GM23338 (cell line): Measurements from ENCODE around the gene DTNB. TPM values are rescaled to one million over a fixed set of nuclear protein-coding genes. Genes with fewer than 3 reads are reported as not detected.

Experiments used
- ATAC-seq: fragments of 200-7000 bp; cut with Tn5 transposase; 3 replicates; pipeline ENCODE4 v1.9.1; 2020
- DNase-seq: peaks from one replicate; pipeline ENCODE4 v3.0.0-alpha.2; 2015; ENCODE audit warnings: low spot score
- H2AFZ ChIP-seq: fragments of 200-600 bp; sonication (generic); 2 replicates; pipeline ENCODE4 v1.8.0; 2016; ENCODE audit warnings: antibody characterized with exemption, mild to moderate bottlenecking, moderate library complexity
- H3F3A ChIP-seq: fragments of 200-600 bp; sonication (generic); replicated peaks from 2 replicates; pipeline ENCODE4 v1.8.0; 2017; ENCODE audit warnings: antibody characterized with exemption, mixed run types, low read depth
- H3K27ac ChIP-seq: fragments of 200-600 bp; sonication (generic); 2 replicates; pipeline ENCODE4 v1.6.1; 2016; ENCODE audit warnings: low read depth
- H3K27me3 ChIP-seq: fragments of 200-600 bp; sonication (generic); 2 replicates; pipeline ENCODE4 v1.8.0; 2016; ENCODE audit warnings: mild to moderate bottlenecking, mixed run types, moderate library complexity; ENCODE audit not compliant: insufficient read depth
- H3K36me3 ChIP-seq: fragments of 200-600 bp; sonication (generic); 2 replicates; pipeline ENCODE4 v1.8.0; 2016; ENCODE audit warnings: mild to moderate bottlenecking; ENCODE audit not compliant: insufficient read depth
- H3K4me1 ChIP-seq: fragments of 200-600 bp; sonication (generic); 2 replicates; pipeline ENCODE4 v1.8.0; 2016; ENCODE audit warnings: mild to moderate bottlenecking, moderate library complexity; ENCODE audit not compliant: insufficient read depth
- H3K4me2 ChIP-seq: fragments of 200-600 bp; sonication (generic); 2 replicates; pipeline ENCODE4 v1.7.1; 2017; ENCODE audit warnings: mixed run types
- H3K4me3 ChIP-seq: fragments of 200-600 bp; sonication (generic); 2 replicates; pipeline ENCODE4 v1.6.1; 2016; ENCODE audit warnings: mixed run types
- H3K79me2 ChIP-seq: fragments of 200-600 bp; sonication (generic); replicated peaks from 2 replicates; pipeline ENCODE4 v1.8.0; 2017; ENCODE audit warnings: mild to moderate bottlenecking; ENCODE audit not compliant: insufficient read depth
- H3K9me2 ChIP-seq: fragments of 200-600 bp; sonication (generic); 2 replicates; pipeline ENCODE4 v1.8.0; 2017; ENCODE audit not compliant: insufficient read depth
- H4K20me1 ChIP-seq: fragments of 200-600 bp; sonication (generic); replicated peaks from 2 replicates; pipeline ENCODE4 v1.8.0; 2017; ENCODE audit warnings: mild to moderate bottlenecking; ENCODE audit not compliant: insufficient read depth
- H3K27ac Mint-ChIP-seq: 2 replicates; pipeline ENCODE4 v1.8.0; 2020; ENCODE audit warnings: inconsistent platforms, mild to moderate bottlenecking, moderate library complexity, mixed read lengths
- H3K27me3 Mint-ChIP-seq: 3 replicates; pipeline ENCODE4 v1.8.0; 2022; ENCODE audit warnings: low read depth, mild to moderate bottlenecking, moderate library complexity, mixed read lengths, inconsistent platforms; ENCODE audit not compliant: insufficient read depth, poor library complexity
- H3K36me3 Mint-ChIP-seq: 3 replicates; pipeline ENCODE4 v1.8.0; 2021; ENCODE audit warnings: low read depth, mild to moderate bottlenecking, inconsistent platforms, moderate library complexity, mixed read lengths
- H3K4me1 Mint-ChIP-seq: 3 replicates; pipeline ENCODE4 v1.8.0; 2020; ENCODE audit warnings: mild to moderate bottlenecking, inconsistent platforms, mixed read lengths
- H3K4me3 Mint-ChIP-seq: 3 replicates; pipeline ENCODE4 v1.8.0; 2021; ENCODE audit warnings: moderate library complexity, mild to moderate bottlenecking, inconsistent platforms, mixed read lengths
- H3K9me3 Mint-ChIP-seq: 3 replicates; pipeline ENCODE4 v1.8.0; 2020; ENCODE audit warnings: moderate library complexity, mild to moderate bottlenecking, inconsistent platforms, mixed read lengths
- CREB1 ChIP-seq: fragments of 250-450 bp; sonication (Bioruptor Pico); IDR thresholded peaks from 2 replicates; pipeline ENCODE4 v1.5.0; 2020; ENCODE audit warnings: low read depth, mild to moderate bottlenecking, moderate library complexity
- EZH2 ChIP-seq: fragments of 200-600 bp; sonication (generic); IDR thresholded peaks from one replicate; pipeline ENCODE4 v1.8.0; 2017; ENCODE audit warnings: antibody characterized with exemption, mild to moderate bottlenecking, low read depth; ENCODE audit not compliant: unreplicated experiment
- JUNB ChIP-seq: IDR thresholded peaks from one replicate; pipeline ENCODE4 v1.6.1; 2016; ENCODE audit warnings: antibody characterized with exemption; ENCODE audit not compliant: unreplicated experiment
- POLR2AphosphoS5 ChIP-seq: IDR thresholded peaks from 2 replicates; pipeline ENCODE4 v1.6.1; 2016; ENCODE audit warnings: antibody characterized with exemption, low read depth
- ZNF114 ChIP-seq: fragments of 250-450 bp; sonication (Bioruptor Pico); IDR thresholded peaks from 2 replicates; pipeline ENCODE4 v1.5.0; 2020; ENCODE audit warnings: mild to moderate bottlenecking, moderate library complexity
- polyA plus RNA-seq: library from polyadenylated mRNA; unstranded; fragments of >200 nt; fragmentation: Nextera tagmentation; extraction: Ambion mirVana; gene quantifications from 2 replicates; pipeline ENCODE4 v1.2.1, GENCODE V29; 2016
- total RNA-seq: library from RNA; depleted of rRNA; stranded (reverse); fragments of >200 nt; shearing (Covaris generic); gene quantifications from 2 replicates; pipeline ENCODE4 v1.2.3, GENCODE V29; 2014
- TF ChIP-seq, protein P1 (sequence below): fragments of 250-450 bp; sonication (Bioruptor Pico); IDR thresholded peaks from 2 replicates; pipeline ENCODE4 v1.5.0; 2020; ENCODE audit warnings: mild to moderate bottlenecking, moderate library complexity
- TF ChIP-seq, protein P2 (sequence below), 2 experiments: fragments of 200-600 bp in 1 of 2; sonication (generic) in 1 of 2; conservative IDR thresholded peaks; 2 replicates each; pipeline versions ENCODE4 v1.5.1 to v1.6.1; 2016 to 2017; ENCODE audit warnings: antibody characterized with exemption in 2 of 2, low read depth in 2 of 2, mild to moderate bottlenecking in 2 of 2, moderate library complexity in 1 of 2
- TF ChIP-seq, protein P3 (sequence below): IDR thresholded peaks from one replicate; pipeline ENCODE4 v1.6.1; 2018; ENCODE audit warnings: antibody characterized with exemption; ENCODE audit not compliant: unreplicated experiment

Gene DTNB
- total and polyA plus RNA-seq, 2 experiments from 2014 or later, result 22.1 to 29.4 TPM

DNA sequence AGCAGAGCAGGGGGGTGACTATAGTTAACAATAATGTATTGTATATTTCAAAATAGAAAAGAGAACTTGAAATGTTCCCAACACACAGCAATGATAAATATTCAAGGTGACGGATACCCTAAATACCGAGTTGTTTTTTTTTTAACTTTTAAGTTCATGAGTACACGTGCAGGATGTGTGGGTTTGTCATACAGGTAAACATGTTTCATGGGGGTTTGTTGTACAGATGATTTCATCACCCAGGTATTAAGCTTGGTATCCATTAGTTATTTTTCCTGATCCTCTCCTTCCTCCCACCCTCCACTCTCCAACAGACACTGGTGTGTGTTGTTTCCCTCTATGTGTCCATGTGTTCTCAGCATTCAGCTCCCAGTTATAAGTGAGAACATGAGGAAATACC lies 167.2 kb downstream of the DTNB start:
- Mint-ChIP-seq H3K27ac (no peak overlapping the region), H3K4me1 (peaks cover 3% of the 10 kb centered on the region; the same call in 2 of the 3 replicates), H3K36me3 (no peaks in the 10 kb centered on the region; the same call in 2 of the 3 replicates), H3K9me3 (no peaks in the 10 kb centered on the region), H3K27me3 (peaks cover 4% of the 10 kb centered on the region), H3K4me3 (no peak overlapping the region)
- Histone ChIP-seq H3F3A (no peaks in the 10 kb centered on the region), H3K4me1 (no peaks in the 10 kb centered on the region), H3K79me2 (no peaks in the 10 kb centered on the region), H3K4me2 (no peak overlapping the region), H3K36me3 (no peaks in the 10 kb centered on the region), H3K4me3 (no peak overlapping the region), H2AFZ (no peak overlapping the region), H4K20me1 (no peaks in the 10 kb centered on the region; the same call in 1 of the 2 replicates), H3K27me3 (no peaks in the 10 kb centered on the region), H3K27ac (no peak overlapping the region), H3K9me2 (no peaks in the 10 kb centered on the region)
- no peak for ATAC-seq
- TF ChIP-seq ZNF114 (CRISPR knock-in tag) (no peak), CREB1 (CRISPR knock-in tag) (no peak), JUNB (no peak), EZH2 (no peak), POLR2AphosphoS5 (no peak)
- TF ChIP-seq, protein P1, sequence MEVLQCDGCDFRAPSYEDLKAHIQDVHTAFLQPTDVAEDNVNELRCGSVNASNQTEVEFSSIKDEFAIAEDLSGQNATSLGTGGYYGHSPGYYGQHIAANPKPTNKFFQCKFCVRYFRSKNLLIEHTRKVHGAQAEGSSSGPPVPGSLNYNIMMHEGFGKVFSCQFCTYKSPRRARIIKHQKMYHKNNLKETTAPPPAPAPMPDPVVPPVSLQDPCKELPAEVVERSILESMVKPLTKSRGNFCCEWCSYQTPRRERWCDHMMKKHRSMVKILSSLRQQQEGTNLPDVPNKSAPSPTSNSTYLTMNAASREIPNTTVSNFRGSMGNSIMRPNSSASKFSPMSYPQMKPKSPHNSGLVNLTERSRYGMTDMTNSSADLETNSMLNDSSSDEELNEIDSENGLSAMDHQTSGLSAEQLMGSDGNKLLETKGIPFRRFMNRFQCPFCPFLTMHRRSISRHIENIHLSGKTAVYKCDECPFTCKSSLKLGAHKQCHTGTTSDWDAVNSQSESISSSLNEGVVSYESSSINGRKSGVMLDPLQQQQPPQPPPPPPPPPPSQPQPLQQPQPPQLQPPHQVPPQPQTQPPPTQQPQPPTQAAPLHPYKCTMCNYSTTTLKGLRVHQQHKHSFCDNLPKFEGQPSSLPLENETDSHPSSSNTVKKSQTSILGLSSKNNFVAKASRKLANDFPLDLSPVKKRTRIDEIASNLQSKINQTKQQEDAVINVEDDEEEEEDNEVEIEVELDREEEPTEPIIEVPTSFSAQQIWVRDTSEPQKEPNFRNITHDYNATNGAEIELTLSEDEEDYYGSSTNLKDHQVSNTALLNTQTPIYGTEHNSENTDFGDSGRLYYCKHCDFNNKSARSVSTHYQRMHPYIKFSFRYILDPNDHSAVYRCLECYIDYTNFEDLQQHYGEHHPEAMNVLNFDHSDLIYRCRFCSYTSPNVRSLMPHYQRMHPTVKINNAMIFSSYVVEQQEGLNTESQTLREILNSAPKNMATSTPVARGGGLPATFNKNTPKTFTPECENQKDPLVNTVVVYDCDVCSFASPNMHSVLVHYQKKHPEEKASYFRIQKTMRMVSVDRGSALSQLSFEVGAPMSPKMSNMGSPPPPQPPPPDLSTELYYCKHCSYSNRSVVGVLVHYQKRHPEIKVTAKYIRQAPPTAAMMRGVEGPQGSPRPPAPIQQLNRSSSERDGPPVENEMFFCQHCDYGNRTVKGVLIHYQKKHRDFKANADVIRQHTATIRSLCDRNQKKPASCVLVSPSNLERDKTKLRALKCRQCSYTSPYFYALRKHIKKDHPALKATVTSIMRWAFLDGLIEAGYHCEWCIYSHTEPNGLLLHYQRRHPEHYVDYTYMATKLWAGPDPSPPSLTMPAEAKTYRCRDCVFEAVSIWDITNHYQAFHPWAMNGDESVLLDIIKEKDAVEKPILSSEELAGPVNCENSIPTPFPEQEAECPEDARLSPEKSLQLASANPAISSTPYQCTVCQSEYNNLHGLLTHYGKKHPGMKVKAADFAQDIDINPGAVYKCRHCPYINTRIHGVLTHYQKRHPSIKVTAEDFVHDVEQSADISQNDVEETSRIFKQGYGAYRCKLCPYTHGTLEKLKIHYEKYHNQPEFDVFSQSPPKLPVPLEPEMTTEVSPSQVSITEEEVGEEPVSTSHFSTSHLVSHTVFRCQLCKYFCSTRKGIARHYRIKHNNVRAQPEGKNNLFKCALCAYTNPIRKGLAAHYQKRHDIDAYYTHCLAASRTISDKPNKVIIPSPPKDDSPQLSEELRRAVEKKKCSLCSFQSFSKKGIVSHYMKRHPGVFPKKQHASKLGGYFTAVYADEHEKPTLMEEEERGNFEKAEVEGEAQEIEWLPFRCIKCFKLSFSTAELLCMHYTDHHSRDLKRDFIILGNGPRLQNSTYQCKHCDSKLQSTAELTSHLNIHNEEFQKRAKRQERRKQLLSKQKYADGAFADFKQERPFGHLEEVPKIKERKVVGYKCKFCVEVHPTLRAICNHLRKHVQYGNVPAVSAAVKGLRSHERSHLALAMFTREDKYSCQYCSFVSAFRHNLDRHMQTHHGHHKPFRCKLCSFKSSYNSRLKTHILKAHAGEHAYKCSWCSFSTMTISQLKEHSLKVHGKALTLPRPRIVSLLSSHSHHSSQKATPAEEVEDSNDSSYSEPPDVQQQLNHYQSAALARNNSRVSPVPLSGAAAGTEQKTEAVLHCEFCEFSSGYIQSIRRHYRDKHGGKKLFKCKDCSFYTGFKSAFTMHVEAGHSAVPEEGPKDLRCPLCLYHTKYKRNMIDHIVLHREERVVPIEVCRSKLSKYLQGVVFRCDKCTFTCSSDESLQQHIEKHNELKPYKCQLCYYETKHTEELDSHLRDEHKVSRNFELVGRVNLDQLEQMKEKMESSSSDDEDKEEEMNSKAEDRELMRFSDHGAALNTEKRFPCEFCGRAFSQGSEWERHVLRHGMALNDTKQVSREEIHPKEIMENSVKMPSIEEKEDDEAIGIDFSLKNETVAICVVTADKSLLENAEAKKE (CRISPR knock-in tag), result no peak
- TF ChIP-seq, protein P2, sequence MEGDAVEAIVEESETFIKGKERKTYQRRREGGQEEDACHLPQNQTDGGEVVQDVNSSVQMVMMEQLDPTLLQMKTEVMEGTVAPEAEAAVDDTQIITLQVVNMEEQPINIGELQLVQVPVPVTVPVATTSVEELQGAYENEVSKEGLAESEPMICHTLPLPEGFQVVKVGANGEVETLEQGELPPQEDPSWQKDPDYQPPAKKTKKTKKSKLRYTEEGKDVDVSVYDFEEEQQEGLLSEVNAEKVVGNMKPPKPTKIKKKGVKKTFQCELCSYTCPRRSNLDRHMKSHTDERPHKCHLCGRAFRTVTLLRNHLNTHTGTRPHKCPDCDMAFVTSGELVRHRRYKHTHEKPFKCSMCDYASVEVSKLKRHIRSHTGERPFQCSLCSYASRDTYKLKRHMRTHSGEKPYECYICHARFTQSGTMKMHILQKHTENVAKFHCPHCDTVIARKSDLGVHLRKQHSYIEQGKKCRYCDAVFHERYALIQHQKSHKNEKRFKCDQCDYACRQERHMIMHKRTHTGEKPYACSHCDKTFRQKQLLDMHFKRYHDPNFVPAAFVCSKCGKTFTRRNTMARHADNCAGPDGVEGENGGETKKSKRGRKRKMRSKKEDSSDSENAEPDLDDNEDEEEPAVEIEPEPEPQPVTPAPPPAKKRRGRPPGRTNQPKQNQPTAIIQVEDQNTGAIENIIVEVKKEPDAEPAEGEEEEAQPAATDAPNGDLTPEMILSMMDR (conservative IDR thresholded peaks at IDR 0.05; ENCODE audit: low read depth in 2 of 2), result no peak
- TF ChIP-seq, protein P3, sequence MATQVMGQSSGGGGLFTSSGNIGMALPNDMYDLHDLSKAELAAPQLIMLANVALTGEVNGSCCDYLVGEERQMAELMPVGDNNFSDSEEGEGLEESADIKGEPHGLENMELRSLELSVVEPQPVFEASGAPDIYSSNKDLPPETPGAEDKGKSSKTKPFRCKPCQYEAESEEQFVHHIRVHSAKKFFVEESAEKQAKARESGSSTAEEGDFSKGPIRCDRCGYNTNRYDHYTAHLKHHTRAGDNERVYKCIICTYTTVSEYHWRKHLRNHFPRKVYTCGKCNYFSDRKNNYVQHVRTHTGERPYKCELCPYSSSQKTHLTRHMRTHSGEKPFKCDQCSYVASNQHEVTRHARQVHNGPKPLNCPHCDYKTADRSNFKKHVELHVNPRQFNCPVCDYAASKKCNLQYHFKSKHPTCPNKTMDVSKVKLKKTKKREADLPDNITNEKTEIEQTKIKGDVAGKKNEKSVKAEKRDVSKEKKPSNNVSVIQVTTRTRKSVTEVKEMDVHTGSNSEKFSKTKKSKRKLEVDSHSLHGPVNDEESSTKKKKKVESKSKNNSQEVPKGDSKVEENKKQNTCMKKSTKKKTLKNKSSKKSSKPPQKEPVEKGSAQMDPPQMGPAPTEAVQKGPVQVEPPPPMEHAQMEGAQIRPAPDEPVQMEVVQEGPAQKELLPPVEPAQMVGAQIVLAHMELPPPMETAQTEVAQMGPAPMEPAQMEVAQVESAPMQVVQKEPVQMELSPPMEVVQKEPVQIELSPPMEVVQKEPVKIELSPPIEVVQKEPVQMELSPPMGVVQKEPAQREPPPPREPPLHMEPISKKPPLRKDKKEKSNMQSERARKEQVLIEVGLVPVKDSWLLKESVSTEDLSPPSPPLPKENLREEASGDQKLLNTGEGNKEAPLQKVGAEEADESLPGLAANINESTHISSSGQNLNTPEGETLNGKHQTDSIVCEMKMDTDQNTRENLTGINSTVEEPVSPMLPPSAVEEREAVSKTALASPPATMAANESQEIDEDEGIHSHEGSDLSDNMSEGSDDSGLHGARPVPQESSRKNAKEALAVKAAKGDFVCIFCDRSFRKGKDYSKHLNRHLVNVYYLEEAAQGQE, result no peak
- no peak for DNase-seq
